ENCODE data around the gene UNC5C.

GRCh38 chr4:95439071-95439470 is 109.7 kb downstream of the UNC5C start:
- TF ChIP-seq CTCF (IDR thresholded peaks at IDR 0.05 in 2 of 3, conservative IDR thresholded peaks at IDR 0.05 in 1 of 3; ENCODE audit: control insufficient read depth in 2 of 3, extremely low read depth in 1 of 3, insufficient read depth in 1 of 3, low read depth in 3 of 3, low read length in 3 of 3) (no peak), RBBP5 (conservative IDR thresholded peaks at IDR 0.05) (no peak), HCFC1 (IDR thresholded peaks at IDR 0.05; ENCODE audit: low read length) (no peak), RFX5 (IDR thresholded peaks at IDR 0.05; ENCODE audit: low read depth, low read length) (no peak), ELK1 (IDR thresholded peaks at IDR 0.05; ENCODE audit: low read depth, low read length) (no peak), HDAC2 (IDR thresholded peaks at IDR 0.05) (no peak)

Measured in GM12878 (cell line).